HG03045 (cell line): ENCODE measurements around the gene NNMT.

Source experiments
- ATAC-seq: cut with Tn5 transposase; IDR thresholded peaks from one replicate; pipeline ENCODE4 v1.9.1; 2021; ENCODE audit warnings: mild to moderate bottlenecking, moderate library complexity; ENCODE audit not compliant: unreplicated experiment

The NNMT gene

DNA sequence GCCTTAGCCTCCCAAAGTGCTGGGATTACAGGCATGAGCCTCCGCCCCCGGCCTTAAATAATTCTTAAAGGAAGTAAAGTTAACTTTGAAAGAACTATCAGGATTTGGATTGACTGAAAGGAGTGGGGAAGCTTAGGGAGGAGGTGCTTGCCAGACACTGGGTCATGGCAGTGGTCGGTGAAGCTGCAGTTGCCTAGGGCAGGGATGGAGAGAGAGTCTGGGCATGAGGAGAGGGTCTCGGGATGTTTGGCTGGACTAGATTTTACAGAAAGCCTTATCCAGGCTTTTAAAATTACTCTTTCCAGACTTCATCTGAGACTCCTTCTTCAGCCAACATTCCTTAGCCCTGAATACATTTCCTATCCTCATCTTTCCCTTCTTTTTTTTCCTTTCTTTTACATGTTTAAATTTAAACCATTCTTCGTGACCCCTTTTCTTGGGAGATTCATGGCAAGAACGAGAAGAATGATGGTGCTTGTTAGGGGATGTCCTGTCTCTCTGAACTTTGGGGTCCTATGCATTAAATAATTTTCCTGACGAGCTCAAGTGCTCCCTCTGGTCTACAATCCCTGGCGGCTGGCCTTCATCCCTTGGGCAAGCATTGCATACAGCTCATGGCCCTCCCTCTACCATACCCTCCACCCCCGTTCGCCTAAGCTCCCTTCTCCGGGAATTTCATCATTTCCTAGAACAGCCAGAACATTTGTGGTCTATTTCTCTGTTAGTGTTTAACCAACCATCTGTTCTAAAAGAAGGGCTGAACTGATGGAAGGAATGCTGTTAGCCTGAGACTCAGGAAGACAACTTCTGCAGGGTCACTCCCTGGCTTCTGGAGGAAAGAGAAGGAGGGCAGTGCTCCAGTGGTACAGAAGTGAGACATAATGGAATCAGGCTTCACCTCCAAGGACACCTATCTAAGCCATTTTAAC is at the start of gene NNMT:
NNMT (plus strand) TSS at position 724 of the 929 bp plus-strand sequence; CDS start at position 882, 158 bp downstream.
- no peak for ATAC-seq

DNA sequence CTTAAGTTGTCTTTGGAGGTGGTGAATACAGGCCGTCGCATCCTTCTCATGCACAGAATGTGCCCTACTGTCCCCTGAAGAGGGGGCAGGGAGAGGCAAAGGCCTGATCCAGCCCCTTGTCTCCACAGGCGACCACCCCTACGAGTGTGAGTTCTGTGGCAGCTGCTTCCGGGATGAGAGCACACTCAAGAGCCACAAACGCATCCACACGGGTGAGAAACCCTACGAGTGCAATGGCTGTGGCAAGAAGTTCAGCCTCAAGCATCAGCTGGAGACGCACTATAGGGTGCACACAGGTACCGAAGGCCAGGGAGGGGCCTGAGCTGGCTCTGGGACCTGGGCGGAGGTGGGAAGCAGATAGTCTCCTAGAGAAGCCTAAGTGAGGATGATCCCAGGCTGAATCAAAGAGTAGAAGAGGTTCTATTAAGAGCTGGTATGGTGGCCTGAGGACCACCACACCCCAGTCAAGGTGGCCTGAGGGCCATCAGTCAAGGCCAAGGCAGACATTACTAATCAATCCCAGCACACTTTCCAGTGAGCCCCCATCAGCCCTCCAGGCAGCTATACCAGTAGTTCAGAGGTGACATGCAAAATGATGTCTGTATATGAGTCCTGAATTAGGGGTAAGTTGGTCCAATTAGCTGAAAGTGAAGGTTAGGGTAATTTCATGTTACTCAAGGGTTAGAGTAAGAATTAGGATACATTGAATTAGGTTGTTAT is 49.0 kb upstream of the NNMT start:
- ATAC-seq = no peak

DNA sequence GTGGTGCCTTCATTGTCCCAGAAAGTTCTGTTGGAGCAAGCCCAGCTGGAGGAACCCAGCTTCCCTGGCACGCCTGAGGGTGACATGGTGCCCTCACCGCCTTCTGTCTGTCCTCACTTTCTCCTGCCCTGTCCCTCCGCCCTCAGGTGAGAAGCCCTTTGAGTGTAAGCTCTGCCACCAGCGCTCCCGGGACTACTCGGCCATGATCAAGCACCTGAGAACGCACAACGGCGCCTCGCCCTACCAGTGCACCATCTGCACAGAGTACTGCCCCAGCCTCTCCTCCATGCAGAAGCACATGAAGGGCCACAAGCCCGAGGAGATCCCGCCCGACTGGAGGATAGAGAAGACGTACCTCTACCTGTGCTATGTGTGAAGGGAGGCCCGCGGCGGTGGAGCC is 46.0 kb upstream of the NNMT start:
- no peak for ATAC-seq

GRCh38 chr11:114250993-114251814 is 45.0 kb upstream of the NNMT start:
- no peak for ATAC-seq

DNA sequence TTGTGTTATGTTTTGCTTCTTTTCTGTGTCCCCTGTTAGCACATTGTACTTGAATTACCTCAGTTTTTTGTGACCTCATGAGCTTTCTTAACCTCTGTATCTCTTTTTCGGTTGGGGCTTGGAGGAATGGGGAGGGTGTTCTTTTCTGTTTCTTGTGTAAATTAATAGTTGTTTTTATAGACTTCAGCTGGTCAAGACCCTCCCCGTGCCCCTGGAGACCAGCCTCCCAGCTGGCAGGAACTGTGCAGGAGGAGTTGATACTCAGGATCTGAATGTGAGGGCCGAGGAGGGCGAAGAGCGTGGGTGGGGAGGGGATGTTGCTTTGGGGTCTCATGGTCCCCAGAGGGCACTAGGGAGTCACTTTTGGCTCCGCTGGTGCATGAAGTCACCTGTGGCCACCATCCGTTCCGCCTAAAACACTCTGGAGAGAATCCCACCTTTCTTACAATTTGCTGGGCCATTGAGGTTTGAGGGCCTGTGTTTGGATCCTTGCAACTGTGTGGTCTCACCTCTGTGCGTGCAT is 44.3 kb upstream of the NNMT start:
- no peak for ATAC-seq

DNA sequence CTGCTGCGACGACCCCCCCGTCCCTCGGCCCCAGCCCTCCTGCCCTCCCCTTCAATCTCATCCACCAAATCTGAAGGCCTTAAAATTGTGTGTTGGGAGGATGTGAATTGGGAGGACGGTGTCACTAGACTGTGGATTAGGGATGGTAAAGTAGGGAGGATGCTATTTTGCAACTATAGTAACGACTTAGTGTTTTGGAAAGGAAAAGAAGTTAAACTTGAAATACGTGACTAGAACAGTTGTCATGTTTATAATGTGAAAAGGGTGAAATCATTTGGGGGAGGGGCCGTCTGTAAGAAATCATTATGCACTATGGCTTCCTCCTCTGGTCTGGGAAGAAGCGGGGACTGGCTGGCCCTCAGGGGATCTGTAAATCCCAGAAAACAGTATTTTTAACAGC is 43.4 kb upstream of the NNMT start:
- ATAC-seq = no peak

DNA sequence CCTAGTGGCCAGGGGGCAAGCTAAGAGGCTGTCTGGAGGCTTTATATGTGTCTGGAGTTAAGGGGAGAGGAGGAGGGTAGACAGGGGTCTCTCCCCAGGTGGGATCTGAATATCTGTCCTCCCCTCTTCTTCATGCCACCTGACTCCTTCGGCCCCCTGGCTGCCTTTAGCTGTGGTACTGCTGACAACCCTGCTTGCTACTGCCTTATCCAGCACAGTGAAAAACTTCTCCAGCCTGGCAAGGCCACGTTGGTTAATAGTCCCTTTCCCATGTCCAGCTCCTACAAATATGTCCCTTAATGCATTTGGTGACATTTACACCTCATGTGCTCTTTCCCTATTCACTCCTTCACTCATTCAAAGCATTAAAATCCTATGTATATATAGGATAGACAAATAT is 42.4 kb upstream of the NNMT start:
- ATAC-seq = no peak

DNA sequence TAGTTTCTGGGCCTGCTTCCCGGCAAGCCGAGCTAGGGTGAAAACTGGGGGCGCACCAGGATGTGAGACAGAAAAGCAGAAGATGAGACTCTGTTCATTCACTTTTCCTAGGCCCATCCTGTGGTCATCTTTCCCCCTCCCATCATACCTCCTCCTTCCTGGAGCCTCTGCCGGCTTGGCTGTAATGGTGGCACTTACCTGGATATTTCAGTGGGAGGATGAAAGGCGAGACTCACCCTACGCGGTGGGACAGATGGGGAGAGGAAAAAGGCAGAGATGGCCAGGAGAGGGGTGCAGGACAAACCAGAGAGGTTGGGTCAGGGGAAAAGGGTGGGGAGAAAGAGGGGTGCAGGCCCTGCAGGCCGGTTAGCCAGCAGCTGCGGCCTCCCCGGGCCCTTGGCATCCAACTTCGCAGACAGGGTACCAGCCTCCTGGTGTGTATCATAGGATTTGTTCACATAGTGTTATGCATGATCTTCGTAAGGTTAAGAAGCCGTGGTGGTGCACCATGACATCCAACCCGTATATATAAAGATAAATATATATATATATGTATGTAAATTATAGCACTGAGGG is 41.5 kb upstream of the NNMT start:
- no peak for ATAC-seq

GRCh38 chr11:114255289-114255688 is 40.9 kb upstream of the NNMT start:
- no peak for ATAC-seq

DNA sequence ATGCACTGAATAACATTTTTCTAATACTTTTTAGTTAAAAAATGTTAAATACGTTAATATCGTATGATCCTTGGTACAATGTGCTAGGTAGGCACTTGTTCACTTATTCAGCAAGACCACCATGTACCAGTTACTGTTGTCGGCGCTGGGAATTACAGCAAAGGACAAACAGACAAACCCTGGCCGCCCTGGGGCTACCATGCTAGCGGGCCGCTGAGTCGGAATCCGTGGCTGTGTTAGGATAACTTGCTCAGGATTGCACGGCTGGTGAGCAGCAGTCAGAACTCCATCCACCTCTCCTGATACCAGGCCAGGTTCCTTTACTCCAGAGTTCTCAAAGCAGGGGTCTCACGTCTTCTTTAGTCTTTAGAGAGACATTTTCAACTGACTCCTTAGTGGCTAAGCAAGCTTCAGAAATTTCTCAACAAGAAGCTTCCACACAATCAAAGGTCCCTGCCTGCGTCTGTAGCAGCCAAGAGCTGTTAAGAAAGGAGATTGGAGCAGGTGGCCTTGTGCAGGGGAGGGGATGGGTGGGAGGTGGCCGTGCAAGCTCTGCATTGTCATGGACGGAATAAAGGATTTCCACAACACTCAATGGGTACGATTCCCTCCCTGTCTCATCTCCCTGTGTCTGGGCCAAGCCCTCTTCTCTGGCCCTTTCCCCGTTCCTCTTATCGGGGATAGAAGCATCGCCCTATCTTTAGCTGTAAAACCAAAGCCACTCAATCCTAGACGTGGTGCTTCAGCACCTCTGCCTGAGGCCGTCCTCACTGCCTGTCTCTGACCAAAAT is 39.8 kb upstream of the NNMT start:
- no peak for ATAC-seq

- no peak for ATAC-seq
Measured at GRCh38 chr11:114256967-114257286, 39.3 kb upstream of the NNMT start.

- ATAC-seq = no peak
Measured at GRCh38 chr11:114257621-114258558, 38.3 kb upstream of the NNMT start.

DNA sequence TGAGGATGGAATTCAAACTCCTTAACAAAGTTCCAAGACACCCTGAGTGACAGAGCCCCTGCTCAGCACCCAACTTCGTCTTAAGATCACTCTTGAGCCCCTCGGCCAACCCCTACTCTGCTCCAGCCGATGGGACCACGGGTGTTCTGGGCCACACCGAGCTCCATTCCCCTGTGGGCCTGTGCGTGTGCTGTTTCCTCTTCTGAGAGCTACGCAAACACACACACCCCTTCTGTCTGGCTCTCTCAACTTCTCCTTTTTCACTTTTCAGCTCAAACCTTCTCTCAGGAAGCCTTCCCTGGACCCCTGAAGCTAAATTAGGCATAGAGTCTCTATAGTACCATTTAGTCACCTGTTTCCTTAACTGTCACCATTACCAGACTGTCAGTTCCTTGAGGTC is 37.5 kb upstream of the NNMT start:
- no peak for ATAC-seq

DNA sequence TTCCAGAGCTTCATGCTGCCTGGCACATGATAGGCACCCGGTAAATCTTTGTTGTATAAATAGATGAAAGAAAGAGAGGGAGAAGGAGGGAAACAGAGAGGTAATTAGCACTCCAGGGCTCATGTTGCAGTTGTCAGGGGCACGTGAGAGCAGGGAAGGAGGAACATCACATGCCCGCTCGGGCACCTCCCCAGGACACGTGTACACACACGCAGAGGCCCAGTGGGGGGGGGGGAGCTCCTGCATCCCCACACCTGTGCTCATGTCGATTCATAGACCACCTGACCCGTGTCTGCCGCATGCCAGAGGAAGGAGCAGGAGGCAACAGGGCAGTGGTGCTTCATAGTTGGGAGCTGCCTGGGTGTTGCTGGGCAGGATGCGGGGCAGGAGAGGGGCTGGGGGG is 37.1 kb upstream of the NNMT start:
- ATAC-seq = no peak

DNA sequence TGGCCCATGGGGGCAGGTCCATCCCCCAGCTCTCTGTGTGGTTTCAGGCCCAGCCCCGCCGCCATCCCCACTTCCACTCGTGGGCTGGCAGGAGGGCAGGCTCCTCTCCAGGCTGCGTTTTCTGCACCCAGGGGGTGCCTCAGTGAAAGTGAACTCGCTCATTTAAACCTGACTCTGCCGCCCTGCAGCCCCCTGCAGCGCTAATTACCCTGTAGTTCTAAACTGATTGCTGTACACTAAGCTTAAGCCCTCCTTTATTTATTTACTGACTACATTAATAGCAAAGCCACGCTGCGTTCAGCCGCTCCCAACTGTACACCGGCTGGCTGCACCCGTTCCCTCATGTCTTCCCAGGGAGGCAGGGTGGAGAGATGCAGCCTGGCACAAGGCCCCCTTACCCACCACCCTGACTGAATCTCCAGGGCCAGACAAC is 36.6 kb upstream of the NNMT start:
- ATAC-seq = no peak

- ATAC-seq = no peak
Measured at GRCh38 chr11:114260077-114260476, 36.1 kb upstream of the NNMT start.

GRCh38 chr11:114260483-114260882 is 35.7 kb upstream of the NNMT start:
- no peak for ATAC-seq

GRCh38 chr11:114261791-114262190 is 34.4 kb upstream of the NNMT start:
- no peak for ATAC-seq
